Brain microvascular endothelial cell (primary cell): ENCODE results near the gene FRMD3.
A peak's percentile ranks its signal among the peaks of the same experiment; 100 is the strongest.

Experiments used
- DNase-seq: peaks from one replicate; pipeline ENCODE4 v3.0.0-alpha.2; 2020
- H3K27ac ChIP-seq: fragments of 250-450 bp; sonication (Bioruptor Pico); 2 replicates; pipeline ENCODE4 v1.5.1; 2020; ENCODE audit warnings: mild to moderate bottlenecking, moderate library complexity
- H3K27me3 ChIP-seq: fragments of 250-450 bp; sonication (Bioruptor Pico); replicated peaks from 2 replicates; pipeline ENCODE4 v1.5.1; 2020; ENCODE audit warnings: mild to moderate bottlenecking
- H3K36me3 ChIP-seq: fragments of 250-450 bp; sonication (Bioruptor Pico); replicated peaks from 2 replicates; pipeline ENCODE4 v1.5.1; 2020; ENCODE audit warnings: mild to moderate bottlenecking
- H3K4me3 ChIP-seq: 2 replicates; pipeline ENCODE4 v1.5.1; 2011; ENCODE audit warnings: low read depth, mild to moderate bottlenecking, control low read depth, low read length, moderate library complexity
- CTCF ChIP-seq: IDR thresholded peaks from 2 replicates; pipeline ENCODE4 v1.5.1; 2011; ENCODE audit warnings: low read depth, mild to moderate bottlenecking, moderate library complexity, low read length, control low read depth, inconsistent platforms; ENCODE audit errors: missing control alignments
- in situ Hi-C: cut with HindIII; loops from 2 replicates; pipeline ENCODE4 v1.10.0; 2017; ENCODE audit warnings: low sequenced_read_pairs, low pct_ligation_motif_present

The FRMD3 gene

DNA sequence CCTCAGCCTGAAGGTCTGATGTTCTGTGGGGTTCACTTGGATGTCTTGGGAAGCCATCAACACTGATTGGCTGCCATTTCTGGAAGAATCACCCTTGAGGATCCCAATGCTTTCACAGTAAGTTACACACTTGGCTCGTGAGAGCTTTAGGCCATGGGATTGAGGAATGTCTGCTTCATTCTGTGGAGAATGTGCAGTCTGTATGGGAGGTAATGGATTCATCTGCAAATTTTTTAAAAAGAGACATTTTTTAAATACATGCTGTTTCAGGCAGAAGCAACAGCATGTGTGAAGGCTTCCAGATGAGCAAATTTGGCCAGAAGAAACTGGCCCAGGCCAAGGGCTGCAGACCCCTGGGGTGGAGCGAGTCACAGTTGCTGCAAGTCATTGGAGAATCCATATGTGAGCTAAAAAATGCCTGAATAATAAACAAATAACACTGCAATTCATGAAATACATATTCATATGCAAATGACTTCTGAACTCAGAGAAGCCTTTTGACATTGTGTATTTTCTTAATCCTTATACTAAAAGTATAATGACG, 328.9 kb downstream of the FRMD3 start:
- no peak for TF ChIP-seq CTCF
- no peaks in the 10 kb centered on the region for H3K27me3 ChIP-seq
- no peak overlapping the region for H3K27ac ChIP-seq
- no peaks in the 10 kb centered on the region for H3K36me3 ChIP-seq
- no peak overlapping the region for H3K4me3 ChIP-seq
- DNase-seq: no peak
- in situ Hi-C loops: no loop called here

DNA sequence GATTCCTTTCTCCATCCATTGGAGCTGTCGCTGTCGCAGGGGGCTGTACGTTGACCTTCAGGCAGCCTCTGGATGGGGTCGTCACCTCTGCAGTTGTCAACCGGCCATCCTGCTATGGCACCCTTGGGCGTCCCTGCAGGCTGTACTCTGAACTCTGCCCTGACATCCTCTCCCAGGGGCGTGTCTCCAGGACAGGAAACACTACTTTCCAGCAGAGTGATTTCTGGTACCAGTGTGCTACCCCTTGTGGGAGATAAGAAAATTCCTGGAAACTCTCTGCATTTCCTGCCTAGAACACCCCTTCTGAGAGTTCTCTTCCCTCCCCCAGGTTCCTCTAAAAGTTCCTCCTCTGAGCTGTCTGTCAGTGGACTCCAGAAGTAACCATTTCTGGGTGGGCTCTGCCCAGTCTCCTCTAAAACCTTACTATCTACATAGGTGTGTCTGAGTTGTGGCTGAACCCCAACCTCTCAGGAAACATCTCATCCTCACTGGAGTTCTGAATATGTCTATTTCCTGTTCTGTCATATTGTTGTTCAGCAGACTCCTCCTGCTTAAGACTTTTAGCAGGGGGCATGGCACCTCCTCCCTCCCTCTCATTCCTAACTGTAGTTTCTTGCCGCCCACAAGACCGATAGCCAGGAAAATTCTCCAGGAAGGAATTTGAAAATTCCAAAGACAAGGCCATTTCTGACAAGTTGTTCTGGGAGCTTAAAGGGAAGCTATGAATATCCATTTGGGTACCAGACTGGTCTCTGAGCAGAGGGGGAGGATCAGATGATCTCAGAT, 329.9 kb downstream of the FRMD3 start:
- H3K27me3 ChIP-seq: no peaks in the 10 kb centered on the region
- no peaks in the 10 kb centered on the region for H3K36me3 ChIP-seq
- TF ChIP-seq CTCF: no peak
- DNase-seq: no peak
- H3K27ac ChIP-seq: no peak overlapping the region
- in situ Hi-C loops: no loop called here
- H3K4me3 ChIP-seq: no peak overlapping the region

DNA sequence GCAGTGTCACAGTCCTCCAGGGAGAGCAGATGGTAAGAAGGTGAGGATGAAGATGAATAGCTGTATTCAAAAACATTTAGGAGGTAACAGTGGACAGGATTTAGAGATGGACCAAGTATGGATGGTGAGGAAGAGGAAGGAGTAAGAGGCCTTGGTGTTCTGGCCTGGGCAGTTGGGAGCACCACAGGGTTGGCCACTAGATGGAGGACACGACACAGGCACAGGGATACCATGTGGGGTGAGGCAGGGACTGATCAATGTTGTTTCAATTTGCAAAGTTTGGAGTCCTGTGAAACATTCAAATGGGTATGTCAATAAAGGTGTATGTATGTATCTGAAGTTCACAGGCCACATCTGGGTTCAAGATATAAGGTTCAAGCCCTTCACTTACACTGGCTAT, 334.2 kb downstream of the FRMD3 start:
- DNase-seq: no peak
- Histone ChIP-seq H3K4me3 (no peak overlapping the region), H3K36me3 (no peaks in the 10 kb centered on the region), H3K27ac (no peak overlapping the region), H3K27me3 (no peaks in the 10 kb centered on the region)
- in situ Hi-C loops: no loop called here
- peak; percentile 46 for TF ChIP-seq CTCF

- in situ Hi-C loops: no loop called here
- no peak for TF ChIP-seq CTCF
- H3K27ac ChIP-seq: no peak overlapping the region
- no peak for DNase-seq
- H3K27me3 ChIP-seq: peaks cover 3% of the 10 kb centered on the region
- H3K36me3 ChIP-seq: no peaks in the 10 kb centered on the region
- no peak overlapping the region for H3K4me3 ChIP-seq
Observed at GRCh38 chr9:83200531-83200930, 337.7 kb downstream of the FRMD3 start.

DNA sequence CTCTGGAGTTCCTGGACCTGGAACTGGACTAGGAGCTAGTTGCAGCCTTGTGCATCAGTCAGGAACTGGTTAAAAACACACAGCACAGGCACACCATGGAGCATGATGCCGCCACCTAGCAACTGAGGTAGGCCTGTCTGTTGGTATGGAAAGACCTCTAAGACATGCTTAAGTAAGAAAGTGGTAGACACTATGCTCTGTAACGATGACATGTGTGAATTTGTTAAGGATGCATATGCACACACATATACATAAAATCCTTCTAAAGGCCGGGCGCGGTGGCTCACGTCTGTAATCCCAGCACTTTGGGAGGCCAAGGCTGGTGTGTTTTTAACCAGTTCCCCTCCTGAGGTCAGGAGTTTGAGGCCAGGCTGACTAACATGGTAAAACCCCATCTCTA, 338.4 kb downstream of the FRMD3 start:
- no peak for TF ChIP-seq CTCF
- H3K4me3 ChIP-seq: no peak overlapping the region
- no peaks in the 10 kb centered on the region for H3K36me3 ChIP-seq
- H3K27ac ChIP-seq: no peak overlapping the region
- H3K27me3 ChIP-seq: peaks cover 3% of the 10 kb centered on the region
- DNase-seq: no peak
- in situ Hi-C loops: no loop called here
